ENCODE measurements around the gene IGFBP2.
A peak's percentile ranks its signal among the peaks of the same experiment; 100 is the strongest.

The IGFBP2 gene

DNA sequence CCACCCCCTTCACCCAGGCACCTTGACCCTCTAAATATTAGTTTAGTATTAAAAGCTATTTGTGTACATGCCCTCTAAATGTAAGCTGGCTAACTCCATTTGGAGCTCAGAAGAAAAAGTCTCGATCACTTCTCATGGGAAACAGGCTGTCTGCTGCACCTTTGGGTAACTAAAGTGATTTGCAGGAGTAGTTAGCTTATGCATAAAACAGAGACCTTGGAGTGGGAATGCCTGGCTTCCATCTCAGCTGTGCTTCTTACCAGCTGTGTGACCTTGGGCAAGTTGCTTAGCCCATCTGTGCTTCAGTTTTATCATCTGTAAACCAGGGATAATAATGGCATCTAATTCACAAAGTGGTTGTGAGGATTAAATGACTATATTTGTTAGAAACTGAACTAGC lies 29.9 kb downstream of the IGFBP2 start:
- in situ Hi-C loops (cut with HindIII; ENCODE audit: low pct_unique_long_range_greater_than_20kb, low sequenced_read_pairs), result no loop called here
- DNase-seq (ENCODE audit: low read depth in 1 of 2, low spot score in 1 of 2), result no peak
- no peak for TF ChIP-seq JUND (IDR thresholded peaks at IDR 0.05; ENCODE audit: low read depth)

DNA sequence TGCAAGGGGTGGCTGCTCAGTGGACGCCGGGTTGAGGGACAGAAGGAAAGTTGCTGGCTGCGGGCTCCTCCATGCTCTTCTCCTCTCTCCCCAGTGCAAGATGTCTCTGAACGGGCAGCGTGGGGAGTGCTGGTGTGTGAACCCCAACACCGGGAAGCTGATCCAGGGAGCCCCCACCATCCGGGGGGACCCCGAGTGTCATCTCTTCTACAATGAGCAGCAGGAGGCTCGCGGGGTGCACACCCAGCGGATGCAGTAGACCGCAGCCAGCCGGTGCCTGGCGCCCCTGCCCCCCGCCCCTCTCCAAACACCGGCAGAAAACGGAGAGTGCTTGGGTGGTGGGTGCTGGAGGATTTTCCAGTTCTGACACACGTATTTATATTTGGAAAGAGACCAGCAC lies 30.6 kb downstream of the IGFBP2 start:
- no peak for TF ChIP-seq JUND (IDR thresholded peaks at IDR 0.05; ENCODE audit: low read depth)
- DNase-seq (ENCODE audit: low read depth in 1 of 2, low spot score in 1 of 2), result no peak
- in situ Hi-C loops (cut with HindIII; ENCODE audit: low pct_unique_long_range_greater_than_20kb, low sequenced_read_pairs), result no loop called here

DNA sequence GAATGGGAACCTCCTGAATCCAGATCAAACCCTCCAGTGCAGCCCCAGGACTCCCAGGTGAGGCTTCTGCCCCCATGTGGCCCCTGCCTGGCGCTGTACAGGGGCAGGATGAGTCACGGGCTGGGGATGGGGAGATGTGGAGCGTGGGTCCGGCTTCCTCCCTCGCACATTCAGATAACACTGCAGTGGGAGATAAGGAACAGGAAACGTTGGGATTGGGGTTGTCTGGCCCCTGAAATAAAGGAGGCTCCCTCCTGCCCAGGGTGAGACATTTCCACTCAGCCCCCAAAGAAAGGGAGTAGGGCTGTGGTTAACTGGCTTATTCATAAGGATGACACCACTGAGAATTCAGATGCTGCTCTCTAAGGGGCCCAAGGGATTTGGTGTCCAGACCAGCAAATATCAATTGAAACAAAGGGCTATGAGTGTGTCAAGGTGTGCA lies 31.4 kb downstream of the IGFBP2 start:
- in situ Hi-C loops (cut with HindIII; ENCODE audit: low pct_unique_long_range_greater_than_20kb, low sequenced_read_pairs), result no loop called here
- DNase-seq (ENCODE audit: low read depth in 1 of 2, low spot score in 1 of 2), result no peak
- TF ChIP-seq JUND (IDR thresholded peaks at IDR 0.05; ENCODE audit: low read depth), result no peak

DNA sequence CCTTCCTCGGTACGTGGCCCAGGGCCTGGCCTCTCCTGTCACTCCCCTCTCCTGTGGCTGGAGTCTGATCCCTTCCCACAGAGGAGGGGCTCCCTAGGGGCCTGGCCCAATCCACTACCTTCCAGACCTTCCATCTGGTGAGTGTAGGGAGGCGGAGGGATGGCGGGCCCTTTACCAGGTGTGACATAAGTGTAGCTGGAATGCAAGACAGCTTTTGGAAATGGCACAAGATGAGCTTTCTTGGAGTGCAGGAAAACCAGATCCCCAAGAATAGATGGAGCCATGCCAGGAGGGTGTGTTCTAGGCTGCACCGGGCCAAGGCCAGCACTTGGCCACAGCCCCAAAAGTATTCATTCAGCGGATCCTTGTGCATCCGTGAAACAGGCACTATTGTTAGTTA lies 32.0 kb downstream of the IGFBP2 start:
- peak; percentile 42; the same call in 1 of the 2 replicates for TF ChIP-seq JUND (IDR thresholded peaks at IDR 0.05; ENCODE audit: low read depth)
- DNase-seq (ENCODE audit: low read depth in 1 of 2, low spot score in 1 of 2), result peak; percentile 62 to 94
- in situ Hi-C loops (cut with HindIII; ENCODE audit: low pct_unique_long_range_greater_than_20kb, low sequenced_read_pairs), result no loop called here

DNA sequence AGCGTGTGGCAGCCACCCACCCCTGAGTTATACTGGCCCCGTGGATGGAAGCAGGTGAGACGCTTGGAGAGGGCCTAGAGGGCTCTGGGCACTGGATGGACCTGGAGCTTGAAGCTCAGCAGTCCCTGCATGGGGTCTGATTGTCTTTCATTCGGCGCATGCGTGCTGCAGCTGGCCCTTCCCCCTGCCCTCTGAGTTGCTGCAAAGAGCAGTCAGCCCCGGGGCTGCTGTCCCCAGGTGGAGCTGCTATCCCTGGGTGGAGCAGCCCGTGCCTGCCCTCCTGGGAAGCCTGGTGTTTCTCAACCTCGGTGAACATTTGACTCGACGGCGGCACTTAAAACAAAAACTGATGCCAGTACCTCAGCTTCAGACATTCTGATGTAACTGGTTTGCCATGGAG lies 32.5 kb downstream of the IGFBP2 start:
- DNase-seq (ENCODE audit: low read depth in 1 of 2, low spot score in 1 of 2), result no peak
- in situ Hi-C loops (cut with HindIII; ENCODE audit: low pct_unique_long_range_greater_than_20kb, low sequenced_read_pairs), result no loop called here
- no peak for TF ChIP-seq JUND (IDR thresholded peaks at IDR 0.05; ENCODE audit: low read depth)

DNA sequence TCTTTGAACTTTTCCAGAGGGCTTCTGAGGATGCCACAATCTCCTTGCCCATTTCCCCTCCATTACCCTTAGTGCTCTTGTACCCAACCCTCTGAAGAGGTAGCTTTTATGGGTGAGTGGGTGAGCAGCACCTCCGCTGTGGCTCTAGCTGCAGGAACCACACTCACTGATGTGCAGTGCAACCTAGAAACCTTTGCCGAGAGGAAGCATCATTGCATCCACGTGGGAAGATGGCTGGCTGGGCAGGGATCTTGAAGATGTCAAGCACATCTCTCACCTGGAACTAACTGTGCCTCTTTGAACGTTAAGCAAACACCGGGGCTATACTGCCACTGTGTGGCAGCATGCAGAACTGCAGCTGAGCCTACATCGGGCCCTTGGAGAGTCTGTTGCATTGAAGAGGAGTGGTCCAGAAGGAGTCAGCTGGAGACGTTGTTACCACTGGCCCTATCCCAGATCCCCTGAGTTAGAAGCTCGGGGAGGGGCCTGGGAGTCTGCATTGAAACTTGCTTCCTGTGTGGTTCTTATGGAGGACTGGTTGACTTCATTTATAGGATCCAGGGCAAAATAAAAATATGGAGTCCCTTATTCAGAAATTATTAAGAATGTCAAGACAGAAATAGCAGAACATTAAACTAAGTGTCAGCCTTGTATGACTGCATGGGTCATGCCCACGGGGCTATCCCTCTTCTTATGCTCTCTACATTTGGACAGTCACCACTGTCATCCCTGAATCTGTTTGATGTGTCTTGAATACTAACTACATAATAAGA lies 33.4 kb downstream of the IGFBP2 start:
- DNase-seq (ENCODE audit: low read depth in 1 of 2, low spot score in 1 of 2), result peak; percentile 36 to 83
- in situ Hi-C loops (cut with HindIII; ENCODE audit: low pct_unique_long_range_greater_than_20kb, low sequenced_read_pairs), result no loop called here

DNA sequence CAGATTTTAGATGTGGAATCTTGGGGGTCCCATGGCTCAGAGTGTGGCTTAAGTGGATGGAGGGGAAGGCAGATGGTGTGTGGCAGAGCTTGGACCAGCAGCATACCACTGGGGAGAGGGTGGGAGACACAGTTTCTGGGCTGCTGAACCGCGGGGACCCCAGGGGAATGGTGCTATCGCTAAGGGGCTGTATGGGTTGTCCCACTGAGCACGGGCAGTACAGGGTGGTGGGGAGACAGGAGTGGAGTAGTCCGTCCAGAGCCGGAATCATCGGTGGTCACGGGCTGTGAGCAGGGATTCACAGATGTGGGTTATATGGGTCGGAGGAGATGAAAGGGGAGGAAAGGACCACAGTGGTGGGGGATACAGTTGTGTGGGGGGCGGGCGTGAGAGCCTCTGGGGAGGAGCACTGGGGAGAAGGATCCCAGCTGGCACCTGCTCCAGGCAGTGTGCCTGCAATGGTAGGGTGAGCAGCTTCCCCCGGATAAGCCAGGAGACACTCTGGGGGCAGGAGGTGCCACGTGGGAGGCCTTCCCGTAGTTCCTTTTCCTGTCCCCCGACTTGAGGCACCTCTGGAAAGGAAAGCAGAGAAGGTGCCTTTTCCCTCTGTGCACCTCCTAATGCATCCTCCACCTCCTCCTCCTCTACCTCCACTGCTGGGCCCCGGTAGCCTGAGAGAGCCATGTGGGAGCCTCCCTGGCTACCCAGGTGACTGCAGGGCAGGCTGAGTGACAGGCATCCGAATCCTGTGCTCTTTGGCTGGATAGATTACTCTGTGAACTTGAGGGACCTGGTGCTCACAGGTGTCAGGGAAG lies 37.3 kb downstream of the IGFBP2 start:
- no peak for TF ChIP-seq JUND (IDR thresholded peaks at IDR 0.05; ENCODE audit: low read depth)
- in situ Hi-C loops (cut with HindIII; ENCODE audit: low pct_unique_long_range_greater_than_20kb, low sequenced_read_pairs), result no loop called here
- peak; percentile 40 to 77 for DNase-seq (ENCODE audit: low read depth in 1 of 2, low spot score in 1 of 2)

More for the DNA sequence above, 33.4 kb downstream of the IGFBP2 start:
- no peak for TF ChIP-seq JUND (IDR thresholded peaks at IDR 0.05; ENCODE audit: low read depth)

DNA sequence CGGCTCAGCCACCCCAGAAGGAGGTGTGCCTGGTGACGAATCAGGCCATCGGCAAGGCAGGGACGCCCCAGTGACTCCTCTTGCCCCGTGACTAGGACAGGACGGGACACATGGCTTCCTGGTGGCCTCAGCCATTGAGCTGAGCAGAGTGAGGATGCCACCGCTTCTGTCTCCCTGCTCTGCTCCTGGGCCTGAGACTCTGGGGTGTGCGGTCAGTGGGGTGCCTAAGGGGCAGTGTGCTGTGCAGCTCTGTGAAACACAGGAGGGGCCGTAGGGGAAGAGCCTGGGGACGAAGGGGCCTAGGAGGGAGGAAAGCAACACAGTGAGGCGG lies 37.8 kb downstream of the IGFBP2 start:
- no peak for DNase-seq (ENCODE audit: low read depth in 1 of 2, low spot score in 1 of 2)
- in situ Hi-C loops (cut with HindIII; ENCODE audit: low pct_unique_long_range_greater_than_20kb, low sequenced_read_pairs), result no loop called here
- TF ChIP-seq JUND (IDR thresholded peaks at IDR 0.05; ENCODE audit: low read depth), result no peak

DNA sequence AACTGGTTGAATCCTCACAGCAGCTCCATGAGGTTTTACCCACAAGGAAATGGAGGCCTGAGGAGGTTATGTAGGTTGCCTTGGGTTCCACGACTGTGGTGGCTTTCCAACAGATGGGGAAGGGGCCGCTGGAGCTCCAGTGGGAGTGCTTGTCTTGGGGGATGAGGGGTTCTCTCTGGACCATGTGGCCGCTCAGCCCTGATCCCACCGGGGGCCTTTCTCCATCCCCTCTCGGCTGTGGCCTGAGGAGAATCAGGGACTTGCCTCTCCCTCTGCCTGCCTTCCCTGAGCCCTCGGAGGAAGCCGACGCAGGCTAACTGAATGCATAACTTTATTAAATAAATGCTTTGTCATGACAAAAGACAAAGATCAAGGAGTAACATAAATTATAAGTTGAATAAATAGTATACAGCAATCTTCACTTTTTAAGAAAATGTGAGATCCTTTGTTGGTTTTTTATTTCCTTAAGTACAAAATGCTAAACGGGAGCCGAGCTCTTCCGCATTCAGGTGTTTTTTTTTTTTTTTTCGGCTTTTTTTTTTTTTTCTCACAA lies 38.6 kb downstream of the IGFBP2 start:
- TF ChIP-seq JUND (IDR thresholded peaks at IDR 0.05; ENCODE audit: low read depth), result no peak
- no peak for DNase-seq (ENCODE audit: low read depth in 1 of 2, low spot score in 1 of 2)
- in situ Hi-C loops (cut with HindIII; ENCODE audit: low pct_unique_long_range_greater_than_20kb, low sequenced_read_pairs), result no loop called here

DNA sequence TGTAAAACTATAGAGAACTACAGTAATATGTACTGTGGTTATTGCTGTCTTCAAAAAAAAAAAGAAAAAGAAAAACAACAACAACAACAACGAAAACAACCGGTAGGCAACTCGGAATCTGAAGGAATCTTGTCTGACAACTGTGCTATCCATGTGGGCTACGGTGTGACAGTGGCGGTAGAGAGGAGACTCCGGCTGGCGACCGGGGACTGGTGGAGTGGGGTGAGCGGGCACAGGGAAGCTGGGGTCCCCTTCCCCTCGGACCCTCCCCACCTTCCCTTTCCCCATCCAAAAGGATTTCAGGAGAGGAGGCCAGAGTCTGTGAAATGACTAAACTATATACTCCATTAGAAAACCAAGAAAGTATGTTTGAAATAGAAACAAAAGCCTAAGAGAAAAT lies 39.2 kb downstream of the IGFBP2 start:
- in situ Hi-C loops (cut with HindIII; ENCODE audit: low pct_unique_long_range_greater_than_20kb, low sequenced_read_pairs), result no loop called here
- no peak for TF ChIP-seq JUND (IDR thresholded peaks at IDR 0.05; ENCODE audit: low read depth)
- no peak for DNase-seq (ENCODE audit: low read depth in 1 of 2, low spot score in 1 of 2)

DNA sequence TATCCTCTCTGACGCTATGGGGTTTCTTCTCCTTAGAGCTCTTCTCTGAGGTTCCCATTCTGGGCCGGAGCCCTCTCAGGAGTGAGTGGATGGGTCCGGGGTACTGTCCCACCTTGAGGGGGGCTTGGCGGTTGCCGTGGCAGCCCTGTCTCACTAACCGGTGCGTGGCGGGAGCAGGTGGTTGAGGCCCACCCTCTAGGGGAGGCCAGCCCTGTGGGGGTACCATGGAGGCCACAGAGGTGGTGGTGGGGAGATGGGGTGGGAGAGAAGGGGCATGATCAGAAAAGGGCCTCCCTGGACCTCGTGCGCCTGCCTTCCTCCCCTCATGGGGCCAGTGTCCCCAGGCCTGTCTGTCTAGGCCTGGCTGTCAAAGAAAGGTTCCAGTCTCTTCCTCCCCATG lies 39.8 kb downstream of the IGFBP2 start:
- in situ Hi-C loops (cut with HindIII; ENCODE audit: low pct_unique_long_range_greater_than_20kb, low sequenced_read_pairs), result no loop called here
- no peak for DNase-seq (ENCODE audit: low read depth in 1 of 2, low spot score in 1 of 2)
- TF ChIP-seq JUND (IDR thresholded peaks at IDR 0.05; ENCODE audit: low read depth), result no peak

DNA sequence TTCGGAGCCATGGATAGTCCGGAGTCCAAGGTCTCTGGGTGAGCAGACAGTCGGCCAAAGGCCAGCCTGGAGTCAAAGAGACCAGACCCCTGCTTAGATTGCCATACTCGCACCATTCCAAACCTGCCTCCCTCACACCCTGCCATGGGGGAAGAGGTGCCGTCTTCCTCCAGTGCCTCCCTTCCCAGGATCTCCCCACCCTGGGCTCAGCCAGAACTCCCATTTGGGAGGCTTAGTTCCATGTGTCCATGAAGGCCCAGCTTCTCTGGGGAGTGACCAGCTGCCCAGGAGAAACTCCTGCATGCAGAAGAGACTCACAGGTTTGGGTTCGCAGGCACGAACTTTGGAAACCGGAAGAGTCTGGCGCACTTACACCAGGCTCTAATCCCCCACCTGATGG lies 40.4 kb downstream of the IGFBP2 start:
- in situ Hi-C loops (cut with HindIII; ENCODE audit: low pct_unique_long_range_greater_than_20kb, low sequenced_read_pairs), result no loop called here
- DNase-seq (ENCODE audit: low read depth in 1 of 2, low spot score in 1 of 2), result no peak
- TF ChIP-seq JUND (IDR thresholded peaks at IDR 0.05; ENCODE audit: low read depth), result no peak

DNA sequence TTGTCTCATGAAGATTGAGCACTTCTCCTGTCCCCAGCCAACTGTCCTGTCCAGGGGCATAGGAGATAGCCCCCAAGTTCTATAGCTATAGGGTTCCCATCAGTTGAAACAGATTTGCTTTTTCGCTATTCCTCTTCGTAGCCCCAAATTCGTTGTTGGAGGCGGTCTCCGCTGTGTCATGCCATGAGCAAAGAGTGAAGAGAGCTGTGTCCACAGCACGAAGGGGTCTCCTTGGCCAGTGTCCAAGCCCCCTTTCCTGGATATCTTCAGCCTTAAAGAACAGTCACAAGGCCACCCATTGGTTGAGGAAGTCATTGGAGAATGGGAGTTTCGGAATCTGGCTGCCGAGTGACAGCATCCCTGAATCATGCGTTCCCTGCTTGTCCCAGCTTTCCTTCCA lies 41.2 kb downstream of the IGFBP2 start:
- in situ Hi-C loops (cut with HindIII; ENCODE audit: low pct_unique_long_range_greater_than_20kb, low sequenced_read_pairs), result no loop called here
- no peak for TF ChIP-seq JUND (IDR thresholded peaks at IDR 0.05; ENCODE audit: low read depth)
- DNase-seq (ENCODE audit: low read depth in 1 of 2, low spot score in 1 of 2), result no peak

Measured in T47D (cell line).